ENCODE measurements around the gene INSYN1.

The INSYN1 gene

GRCh38 chr15:73746261-73746660, 6.9 kb downstream of the INSYN1 start:
- DNase-seq (ENCODE audit: extremely low read depth, low read depth): no peak
- no peak for TF ChIP-seq CTCF (IDR thresholded peaks at IDR 0.05; ENCODE audit: low read depth, low read length, missing control alignments)
- H3K4me3 ChIP-seq (replicated peaks; ENCODE audit: low read depth, low read length): no peak overlapping the region

GRCh38 chr15:73745073-73745472, 8.1 kb downstream of the INSYN1 start:
- DNase-seq (ENCODE audit: extremely low read depth, low read depth): no peak
- no peak overlapping the region for H3K4me3 ChIP-seq (replicated peaks; ENCODE audit: low read depth, low read length)
- TF ChIP-seq CTCF (IDR thresholded peaks at IDR 0.05; ENCODE audit: low read depth, low read length, missing control alignments): no peak

- no peak for TF ChIP-seq CTCF (IDR thresholded peaks at IDR 0.05; ENCODE audit: low read depth, low read length, missing control alignments)
- no peak for DNase-seq (ENCODE audit: extremely low read depth, low read depth)
- H3K4me3 ChIP-seq (replicated peaks; ENCODE audit: low read depth, low read length): no peak overlapping the region
These were observed 8.9 kb downstream of the INSYN1 start for GRCh38 chr15:73744293-73744692.

- no peak for TF ChIP-seq CTCF (IDR thresholded peaks at IDR 0.05; ENCODE audit: low read depth, low read length, missing control alignments)
- DNase-seq (ENCODE audit: extremely low read depth, low read depth): no peak
- H3K4me3 ChIP-seq (replicated peaks; ENCODE audit: low read depth, low read length): no peak overlapping the region
These were observed 11.8 kb downstream of the INSYN1 start for GRCh38 chr15:73741321-73741836.

- H3K4me3 ChIP-seq (replicated peaks; ENCODE audit: low read depth, low read length): no peak overlapping the region
- DNase-seq (ENCODE audit: extremely low read depth, low read depth): no peak
- TF ChIP-seq CTCF (IDR thresholded peaks at IDR 0.05; ENCODE audit: low read depth, low read length, missing control alignments): no peak
These were observed 12.8 kb downstream of the INSYN1 start for GRCh38 chr15:73740152-73741048.

GRCh38 chr15:73737535-73737934, 15.6 kb downstream of the INSYN1 start:
- no peak overlapping the region for H3K4me3 ChIP-seq (replicated peaks; ENCODE audit: low read depth, low read length)
- no peak for DNase-seq (ENCODE audit: extremely low read depth, low read depth)

More at GRCh38 chr15:73737535-73737934, 15.6 kb downstream of the INSYN1 start:
- no peak for TF ChIP-seq CTCF (IDR thresholded peaks at IDR 0.05; ENCODE audit: low read depth, low read length, missing control alignments)
